HepG2 (cell line): ENCODE results near the gene MYO5A.

Experiments
- CTCF ChIP-seq: sonication (generic); formaldehyde crosslinking; IDR thresholded peaks from 2 replicates; pipeline ENCODE4 v1.5.0; 2020; ENCODE audit warnings: mild to moderate bottlenecking, missing genetic modification reagents, moderate library complexity
- EZH2 ChIP-seq: conservative IDR thresholded peaks from 2 replicates; pipeline ENCODE4 v1.6.1; 2012; ENCODE audit warnings: mild to moderate bottlenecking, low read depth, low read length, moderate library complexity
- FOXM1 ChIP-seq: sonication (generic); formaldehyde crosslinking; IDR thresholded peaks from 2 replicates; pipeline ENCODE4 v1.5.0; 2020; ENCODE audit warnings: missing genetic modification reagents
- IRF2 ChIP-seq: IDR thresholded peaks from 2 replicates; pipeline ENCODE4 v1.6.1; 2018; ENCODE audit warnings: missing genetic modification reagents, missing compliant biosample characterization
- MXD3 ChIP-seq: IDR thresholded peaks from 2 replicates; pipeline ENCODE4 v1.6.1; 2016; ENCODE audit warnings: mild to moderate bottlenecking, missing biosample characterization, missing genetic modification reagents
- NFE2 ChIP-seq: sonication (generic); formaldehyde crosslinking; IDR thresholded peaks from 2 replicates; pipeline ENCODE4 v1.4.0; 2020; ENCODE audit warnings: missing genetic modification reagents
- POLR2A ChIP-seq, 2 experiments: IDR thresholded peaks; 2 replicates each; pipeline ENCODE4 v1.6.1; 2011; ENCODE audit warnings: low read depth in 2 of 2, low read length in 2 of 2, mild to moderate bottlenecking in 1 of 2, moderate library complexity in 1 of 2; ENCODE audit not compliant: insufficient read depth in 1 of 2
- RAD21 ChIP-seq: fragments of 450-650 bp; formaldehyde crosslinking; IDR thresholded peaks from 2 replicates; pipeline ENCODE4 v1.5.0; 2020; ENCODE audit warnings: mild to moderate bottlenecking
- REST ChIP-seq, 2 experiments: IDR thresholded peaks; 2 replicates each; pipeline ENCODE4 v1.6.1; 2011 to 2012; ENCODE audit warnings: low read length in 2 of 2, borderline replicate concordance in 1 of 2, low read depth in 1 of 2, mild to moderate bottlenecking in 1 of 2, moderate library complexity in 1 of 2
- SP1 ChIP-seq, 2 experiments: fragments of 450-650 bp in 1 of 2; sonication (generic) in 1 of 2; formaldehyde crosslinking in 1 of 2; IDR thresholded peaks; 2 replicates each; pipeline versions ENCODE4 v1.4.0 to v1.6.1; 2016 to 2020; ENCODE audit warnings: missing genetic modification reagents in 1 of 2
- USF2 ChIP-seq, 2 experiments: sonication (generic) in 1 of 2; formaldehyde crosslinking in 1 of 2; IDR thresholded peaks; 2 replicates each; pipeline versions ENCODE4 v1.5.1 to v1.6.1; 2011 to 2020; ENCODE audit warnings: borderline replicate concordance in 1 of 2, low read depth in 1 of 2, low read length in 1 of 2, mild to moderate bottlenecking in 1 of 2, missing genetic modification reagents in 1 of 2, moderate library complexity in 1 of 2
- ZBTB1 ChIP-seq: sonication (generic); formaldehyde crosslinking; IDR thresholded peaks from 2 replicates; pipeline ENCODE4 v1.4.0; 2020; ENCODE audit warnings: missing genetic modification reagents, borderline replicate concordance
- ZMYM2 ChIP-seq: sonication (generic); formaldehyde crosslinking; IDR thresholded peaks from 2 replicates; pipeline ENCODE4 v1.8.0; 2022; ENCODE audit warnings: mild to moderate bottlenecking, missing genetic modification reagents
- ZSCAN31 ChIP-seq: sonication (generic); formaldehyde crosslinking; IDR thresholded peaks from 2 replicates; pipeline ENCODE4 v1.5.0; 2020; ENCODE audit warnings: low read depth, mild to moderate bottlenecking, missing genetic modification reagents

GRCh38 chr15:52394118-52394517, 134.6 kb downstream of the MYO5A start:
- TF ChIP-seq ZMYM2 (no peak), REST (IDR thresholded peaks at IDR 0.05; ENCODE audit: borderline replicate concordance in 1 of 2, low read depth in 1 of 2, low read length in 2 of 2) (no peak), MXD3 (no peak), USF2 (IDR thresholded peaks at IDR 0.05; ENCODE audit: low read depth, low read length) (no peak), USF2 (CRISPR knock-in tag; IDR thresholded peaks at IDR 0.05; ENCODE audit: borderline replicate concordance) (no peak), CTCF (no peak), SP1 (IDR thresholded peaks at IDR 0.05) (no peak), SP1 (CRISPR knock-in tag; IDR thresholded peaks at IDR 0.05) (no peak), RAD21 (no peak), EZH2 (no peak), POLR2A (IDR thresholded peaks at IDR 0.05; ENCODE audit: insufficient read depth in 1 of 2, low read depth in 2 of 2, low read length in 2 of 2) (no peak), NFE2 (no peak), FOXM1 (CRISPR knock-in tag) (no peak), IRF2 (CRISPR knock-in tag) (no peak), ZBTB1 (CRISPR knock-in tag) (no peak), ZSCAN31 (CRISPR knock-in tag) (no peak)
